ENCODE measurements around the gene CYP24A1.

Gene CYP24A1

GRCh38 chr20:54115172-54115854, 58.5 kb downstream of the CYP24A1 start:
- DNase-seq (ENCODE audit: low read depth in 4 of 4, low spot score in 1 of 4): no peak

- no peak for DNase-seq (ENCODE audit: low read depth in 4 of 4, low spot score in 1 of 4)
Measured at GRCh38 chr20:54114109-54114508, 59.7 kb downstream of the CYP24A1 start.

GRCh38 chr20:54113566-54113965, 60.2 kb downstream of the CYP24A1 start:
- DNase-seq (ENCODE audit: low read depth in 4 of 4, low spot score in 1 of 4): no peak

- no peak for DNase-seq (ENCODE audit: low read depth in 4 of 4, low spot score in 1 of 4)
Measured at GRCh38 chr20:54112221-54112884, 61.4 kb downstream of the CYP24A1 start.

GRCh38 chr20:54111460-54111859, 62.3 kb downstream of the CYP24A1 start:
- DNase-seq (ENCODE audit: low read depth in 4 of 4, low spot score in 1 of 4): no peak

GRCh38 chr20:54110457-54110856, 63.3 kb downstream of the CYP24A1 start:
- DNase-seq (ENCODE audit: low read depth in 4 of 4, low spot score in 1 of 4): no peak

GRCh38 chr20:54110041-54110440, 63.7 kb downstream of the CYP24A1 start:
- DNase-seq (ENCODE audit: low read depth in 4 of 4, low spot score in 1 of 4): no peak

- DNase-seq (ENCODE audit: low read depth in 4 of 4, low spot score in 1 of 4): no peak
Measured at GRCh38 chr20:54108817-54109216, 65.0 kb downstream of the CYP24A1 start.

- no peak for DNase-seq (ENCODE audit: low read depth in 4 of 4, low spot score in 1 of 4)
Measured at GRCh38 chr20:54108326-54108642, 65.5 kb downstream of the CYP24A1 start.

- DNase-seq (ENCODE audit: low read depth in 4 of 4, low spot score in 1 of 4): no peak
Measured at GRCh38 chr20:54107600-54108325, 66.0 kb downstream of the CYP24A1 start.

GRCh38 chr20:54107181-54107580, 66.6 kb downstream of the CYP24A1 start:
- no peak for DNase-seq (ENCODE audit: low read depth in 4 of 4, low spot score in 1 of 4)

- DNase-seq (ENCODE audit: low read depth in 4 of 4, low spot score in 1 of 4): no peak
Measured at GRCh38 chr20:54106162-54106561, 67.6 kb downstream of the CYP24A1 start.

- DNase-seq (ENCODE audit: low read depth in 4 of 4, low spot score in 1 of 4): no peak
Measured at GRCh38 chr20:54105653-54106052, 68.1 kb downstream of the CYP24A1 start.

- no peak for DNase-seq (ENCODE audit: low read depth in 4 of 4, low spot score in 1 of 4)
Measured at GRCh38 chr20:54104781-54105180, 69.0 kb downstream of the CYP24A1 start.

GRCh38 chr20:54103762-54104600, 69.8 kb downstream of the CYP24A1 start:
- no peak for DNase-seq (ENCODE audit: low read depth in 4 of 4, low spot score in 1 of 4)
